Left renal cortex interstitium (tissue), 4 donors: Measurements from ENCODE around the gene GTF2H4. TPM values are rescaled to one million over a fixed set of nuclear protein-coding genes. Genes with fewer than 3 reads are reported as not detected.

ENCODE experiments used
- DNase-seq, 4 donors: peaks; one replicate each; pipeline ENCODE4 v3.0.0-alpha.2; 2013; ENCODE audit warnings: low read depth in 4 of 4, low spot score in 2 of 4, missing footprints in 1 of 4
- polyA plus RNA-seq, 4 donors: library from polyadenylated mRNA; unstranded; fragments of 120-200 nt; gene quantifications; one replicate each; pipeline ENCODE4 v1.2.1, GENCODE V29; 2013; ENCODE audit not compliant: insufficient read length in 4 of 4

The GTF2H4 gene
- polyA plus RNA-seq, 4 donors: 35.3 to 60.7 (median 45.6) TPM

- no peak for DNase-seq
Measured at GRCh38 chr6:30948811-30949210, 40.8 kb downstream of the GTF2H4 start.

- DNase-seq: no peak
Measured at GRCh38 chr6:30951907-30952469, 44.0 kb downstream of the GTF2H4 start.

GRCh38 chr6:30954631-30955366, 46.8 kb downstream of the GTF2H4 start:
- no peak for DNase-seq

- peak in 2 of 4 donors; percentile 46 to 48 for DNase-seq
Measured at GRCh38 chr6:30955367-30956042, 47.5 kb downstream of the GTF2H4 start.

- no peak for DNase-seq
Measured at GRCh38 chr6:30957716-30958115, 49.7 kb downstream of the GTF2H4 start.

- DNase-seq: no peak
Measured at GRCh38 chr6:30960907-30961673, 53.1 kb downstream of the GTF2H4 start.

GRCh38 chr6:30962716-30963115, 54.7 kb downstream of the GTF2H4 start:
- no peak for DNase-seq

GRCh38 chr6:30963641-30964040, 55.6 kb downstream of the GTF2H4 start:
- DNase-seq: no peak

Other genes with a start within 250 kb of the GTF2H4 start
- 10 to 100 TPM; 38.7 to 54.4 (median 44.6) TPM for gene DHX16, start 235.2 kb upstream of the GTF2H4 start, polyA plus RNA-seq
- gene PPP1R18, start 221.6 kb upstream of the GTF2H4 start, polyA plus RNA-seq: 10 to 100 TPM; 32.3 to 40.7 (median 37.6) TPM
- 10 to 100 TPM; 30.0 to 44.4 (median 36.6) TPM for gene NRM, start 217.2 kb upstream of the GTF2H4 start, polyA plus RNA-seq
- 10 to 100 TPM; 32.7 to 55.5 (median 43.6) TPM for gene MDC1, start 190.9 kb upstream of the GTF2H4 start, polyA plus RNA-seq
- gene TUBB, start 187.9 kb upstream of the GTF2H4 start, polyA plus RNA-seq: 1,000 to 10,000 TPM; 1,069 to 1,330 (median 1,244) TPM
- 100 to 1,000 TPM; 141 to 148 (median 146) TPM for gene FLOT1, start 165.5 kb upstream of the GTF2H4 start, polyA plus RNA-seq
- 10 to 100 TPM; 19.0 to 29.8 (median 22.9) TPM for gene IER3, start 163.7 kb upstream of the GTF2H4 start, polyA plus RNA-seq
- 100 to 1,000 TPM; 141 to 222 (median 177) TPM for gene DDR1, start 23.7 kb upstream of the GTF2H4 start, polyA plus RNA-seq
- gene VARS2, start 6.0 kb downstream of the GTF2H4 start, polyA plus RNA-seq: 10 to 100 TPM; 28.6 to 54.8 (median 40.8) TPM
- gene SFTA2, start 24.0 kb downstream of the GTF2H4 start, polyA plus RNA-seq: 1 to 10 TPM in 3 of 4 donors, under 1 TPM in 1; 0.95 to 1.3 (median 1.1) TPM
- gene MUCL3, start 32.8 kb downstream of the GTF2H4 start, polyA plus RNA-seq: under 1 TPM in 3 of 4 donors, not detected in 1; 0.07 to 0.13 (median 0.13) TPM
- under 1 TPM in 1 of 4 donors, not detected in 3; 0.03 TPM for gene MUC21, start 75.5 kb downstream of the GTF2H4 start, polyA plus RNA-seq
- not detected for gene MUC22, start 102.3 kb downstream of the GTF2H4 start, polyA plus RNA-seq
- gene C6orf15, start 204.4 kb downstream of the GTF2H4 start, polyA plus RNA-seq: not detected
- gene PSORS1C1, start 206.6 kb downstream of the GTF2H4 start, polyA plus RNA-seq: under 1 TPM in 3 of 4 donors, not detected in 1; 0.05 to 0.34 (median 0.21) TPM
- gene CDSN, start 212.2 kb downstream of the GTF2H4 start, polyA plus RNA-seq: not detected
- under 1 TPM in 1 of 4 donors, not detected in 3; 0.22 TPM for gene PSORS1C2, start 230.9 kb downstream of the GTF2H4 start, polyA plus RNA-seq
- gene CCHCR1, start 249.6 kb downstream of the GTF2H4 start, polyA plus RNA-seq: 10 to 100 TPM; 24.0 to 47.0 (median 34.0) TPM